Left renal pelvis (tissue), 4 donors: ENCODE results near the gene CNPY4. TPM values are rescaled to one million over a fixed set of nuclear protein-coding genes. Genes with fewer than 3 reads are reported as not detected.

ENCODE experiments used
- DNase-seq, 4 donors: peaks; one replicate each; pipeline ENCODE4 v3.0.0-alpha.2; 2013; ENCODE audit warnings: low read depth in 4 of 4, low spot score in 3 of 4
- polyA plus RNA-seq, 4 donors: library from polyadenylated mRNA; unstranded; fragments of 120-200 nt; gene quantifications; one replicate each; pipeline ENCODE4 v1.2.1, GENCODE V29; 2013; ENCODE audit not compliant: insufficient read length in 4 of 4

The CNPY4 gene
- polyA plus RNA-seq, 4 donors, result 40.7 to 90.5 (median 45.0) TPM

DNA sequence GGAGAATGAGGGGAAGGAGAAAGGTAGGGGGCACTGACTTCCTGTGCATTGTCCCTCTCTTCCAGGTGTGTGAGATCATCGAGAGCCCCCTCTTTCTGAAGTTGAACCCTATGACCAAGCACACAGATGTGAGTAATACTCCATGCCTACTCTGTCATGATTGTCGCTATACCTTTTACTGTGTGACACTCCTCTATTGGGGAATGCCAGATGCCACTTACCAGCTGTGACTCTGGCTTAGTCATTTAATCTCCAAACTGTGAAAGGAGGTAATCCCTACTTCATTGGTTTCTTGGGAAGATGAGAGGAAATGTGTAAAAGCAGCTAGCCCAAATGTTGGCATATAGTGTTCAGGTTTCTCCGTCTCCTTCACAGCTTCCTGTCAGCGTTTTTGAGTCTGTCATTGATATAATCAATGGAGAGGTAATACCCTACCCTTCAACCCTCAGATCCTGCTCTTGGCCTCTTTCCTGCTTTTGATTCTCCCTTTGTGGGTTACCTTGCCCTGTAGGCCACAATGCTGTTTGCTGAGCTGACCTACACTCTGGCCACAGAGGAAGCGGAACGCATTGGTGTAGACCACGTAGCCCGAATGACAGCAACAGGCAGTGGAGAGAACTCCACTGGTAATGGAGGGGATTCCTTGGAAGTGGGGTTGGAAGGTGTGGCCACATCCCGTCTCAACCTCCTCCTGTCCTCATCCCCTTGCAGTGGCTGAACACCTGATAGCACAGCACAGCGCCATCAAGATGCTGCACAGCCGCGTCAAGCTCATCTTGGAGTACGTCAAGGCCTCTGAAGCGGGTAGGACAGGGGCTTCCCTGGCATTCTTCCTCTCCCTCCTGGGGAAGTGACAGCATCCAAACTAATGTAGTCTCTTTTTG lies 28.7 kb upstream of the CNPY4 start:
- DNase-seq, result no peak

DNA sequence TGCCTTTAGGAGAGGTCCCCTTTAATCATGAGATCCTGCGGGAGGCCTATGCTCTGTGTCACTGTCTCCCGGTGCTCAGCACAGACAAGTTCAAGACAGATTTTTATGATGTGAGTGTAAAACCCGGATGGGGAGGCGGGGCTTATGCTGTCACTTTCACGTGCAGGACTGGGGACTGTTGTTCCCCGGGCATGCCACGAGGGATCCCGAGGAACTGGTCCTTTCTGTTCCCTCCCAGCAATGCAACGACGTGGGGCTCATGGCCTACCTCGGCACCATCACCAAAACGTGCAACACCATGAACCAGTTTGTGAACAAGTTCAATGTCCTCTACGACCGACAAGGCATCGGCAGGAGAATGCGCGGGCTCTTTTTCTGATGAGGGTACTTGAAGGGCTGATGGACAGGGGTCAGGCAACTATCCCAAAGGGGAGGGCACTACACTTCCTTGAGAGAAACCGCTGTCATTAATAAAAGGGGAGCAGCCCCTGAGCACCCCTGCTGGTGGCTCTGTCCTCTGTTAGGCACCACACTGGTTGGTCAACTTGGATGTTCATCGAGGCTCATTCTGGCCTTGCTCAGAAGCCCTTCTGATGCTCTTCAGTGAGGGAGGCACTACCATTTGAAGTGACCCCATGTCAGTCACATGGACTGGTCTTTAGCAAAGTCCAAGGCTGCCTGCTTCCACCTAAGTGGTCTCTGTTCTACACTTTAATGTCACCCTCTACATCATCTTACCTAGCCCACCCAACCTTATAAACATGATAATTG lies 27.8 kb upstream of the CNPY4 start:
- no peak for DNase-seq

GRCh38 chr7:100093054-100093453 lies 26.4 kb upstream of the CNPY4 start:
- no peak for DNase-seq

- no peak for DNase-seq
These were observed 25.9 kb upstream of the CNPY4 start for GRCh38 chr7:100093498-100093897.

DNA sequence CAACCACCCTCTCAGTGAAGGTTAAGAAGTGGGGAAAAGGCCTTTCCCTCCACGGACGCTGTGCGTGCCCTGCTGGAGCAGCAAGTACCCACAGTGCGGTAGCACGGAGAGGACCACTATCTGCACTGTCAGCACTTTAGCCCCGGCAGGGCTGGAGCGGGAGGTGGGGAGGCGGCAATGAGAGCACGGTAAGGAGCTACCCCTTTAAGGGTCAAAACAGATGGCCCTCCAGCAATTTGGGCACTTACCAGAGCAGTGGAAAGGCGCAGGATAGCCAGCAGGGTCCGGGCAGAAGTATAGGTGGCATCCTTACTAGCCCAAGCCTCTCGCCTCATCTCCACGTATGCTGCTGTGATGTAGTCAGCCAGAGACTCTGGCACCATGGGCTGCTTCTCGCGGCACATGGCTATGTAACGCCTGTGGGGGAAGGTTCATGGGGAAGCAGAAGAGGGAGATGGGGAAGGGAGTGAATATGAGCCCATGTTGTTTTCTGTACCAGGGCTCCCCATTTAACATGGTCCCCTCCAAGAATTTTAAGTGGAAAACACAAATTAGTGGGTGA lies 25.4 kb upstream of the CNPY4 start:
- DNase-seq, result no peak

DNA sequence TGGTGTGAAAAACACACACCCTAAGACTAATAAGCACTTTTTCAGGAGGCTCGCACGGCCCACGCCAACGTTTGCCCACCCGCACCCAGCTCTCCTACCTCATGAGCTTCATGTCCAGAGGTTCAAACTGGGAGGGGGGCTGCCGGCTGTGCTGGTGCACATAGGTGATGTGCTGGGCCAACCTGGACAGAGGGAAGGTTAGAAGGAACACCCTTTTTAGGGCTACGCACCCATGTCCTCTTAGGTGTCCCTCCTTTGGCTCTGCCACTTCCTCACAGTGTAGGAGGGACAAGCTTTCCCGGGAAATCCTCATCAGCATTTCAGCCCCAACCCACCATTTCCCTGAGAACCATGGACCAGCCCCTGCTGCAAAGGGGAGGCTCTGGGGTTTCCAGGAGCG lies 24.1 kb upstream of the CNPY4 start:
- no peak for DNase-seq

DNA sequence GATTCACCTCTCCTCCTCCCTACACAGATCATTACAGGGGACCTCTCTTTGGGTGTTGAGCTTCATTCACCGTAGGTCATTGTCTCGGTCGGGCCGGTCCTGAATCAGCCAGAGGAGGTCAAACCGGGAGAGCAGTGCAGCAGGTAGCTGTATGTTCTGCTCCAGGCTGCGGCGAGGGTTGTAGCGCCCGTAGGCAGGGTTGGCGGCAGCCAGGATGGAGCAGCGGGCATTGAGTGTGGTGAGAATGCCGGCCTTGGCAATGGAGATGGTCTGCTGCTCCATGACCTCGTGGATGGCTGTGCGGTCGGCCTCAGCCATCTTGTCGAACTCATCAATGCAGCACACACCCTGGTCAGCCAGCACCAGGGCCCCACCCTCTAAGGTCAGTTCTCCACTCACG lies 23.7 kb upstream of the CNPY4 start:
- no peak for DNase-seq

- no peak for DNase-seq
These were observed 20.5 kb upstream of the CNPY4 start for GRCh38 chr7:100098913-100099312.

DNA sequence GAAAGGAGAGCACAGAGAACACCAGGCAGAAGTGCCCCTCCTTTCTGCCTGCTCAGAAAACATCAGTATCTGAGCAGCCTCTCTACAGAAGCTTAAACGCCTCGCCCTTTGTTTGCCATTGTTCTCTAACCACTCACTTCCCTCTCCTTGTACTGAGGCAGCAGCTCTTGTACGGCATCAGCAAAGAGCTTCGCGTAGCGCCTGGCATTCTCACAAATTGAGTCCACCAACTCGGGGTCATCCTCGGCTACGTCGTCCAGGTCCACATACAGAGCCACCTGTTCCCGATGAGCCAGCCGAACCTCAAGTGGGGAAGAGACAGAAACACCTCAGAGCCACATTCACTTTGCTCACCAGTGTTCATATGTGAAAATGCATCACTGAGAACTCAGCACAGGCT lies 20.0 kb upstream of the CNPY4 start:
- no peak for DNase-seq

DNA sequence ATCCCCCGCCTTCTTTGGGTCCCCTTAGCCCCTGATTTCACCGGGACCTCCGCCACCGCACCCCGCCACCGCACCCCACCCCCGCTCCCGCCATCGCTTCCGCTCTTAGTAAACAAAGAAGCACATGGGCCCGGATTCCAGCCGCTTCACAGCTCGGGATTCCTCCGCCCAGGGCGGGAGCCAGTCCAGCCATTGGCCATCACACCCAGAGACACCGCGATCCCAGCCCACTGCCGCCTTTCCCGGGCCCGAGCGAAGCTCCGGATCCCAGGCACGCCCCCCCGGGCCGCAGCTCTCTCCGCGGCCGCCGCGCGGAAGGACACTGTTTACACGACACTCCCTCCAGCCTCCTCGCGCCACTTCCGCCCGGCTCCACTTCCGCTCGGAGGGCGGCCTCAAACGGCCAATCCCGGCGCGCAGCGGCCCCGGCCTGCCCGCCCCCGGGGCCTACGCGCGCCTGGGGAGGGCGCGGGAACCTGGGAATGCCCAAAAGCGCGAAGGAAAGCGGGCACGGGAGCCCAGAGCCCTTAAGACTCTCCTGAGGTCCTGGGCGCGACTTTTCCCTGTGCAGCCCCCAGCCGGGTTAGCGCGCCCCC lies 18.9 kb upstream of the CNPY4 start:
- DNase-seq, result peak; percentile 92 to 93 (median 92)

DNA sequence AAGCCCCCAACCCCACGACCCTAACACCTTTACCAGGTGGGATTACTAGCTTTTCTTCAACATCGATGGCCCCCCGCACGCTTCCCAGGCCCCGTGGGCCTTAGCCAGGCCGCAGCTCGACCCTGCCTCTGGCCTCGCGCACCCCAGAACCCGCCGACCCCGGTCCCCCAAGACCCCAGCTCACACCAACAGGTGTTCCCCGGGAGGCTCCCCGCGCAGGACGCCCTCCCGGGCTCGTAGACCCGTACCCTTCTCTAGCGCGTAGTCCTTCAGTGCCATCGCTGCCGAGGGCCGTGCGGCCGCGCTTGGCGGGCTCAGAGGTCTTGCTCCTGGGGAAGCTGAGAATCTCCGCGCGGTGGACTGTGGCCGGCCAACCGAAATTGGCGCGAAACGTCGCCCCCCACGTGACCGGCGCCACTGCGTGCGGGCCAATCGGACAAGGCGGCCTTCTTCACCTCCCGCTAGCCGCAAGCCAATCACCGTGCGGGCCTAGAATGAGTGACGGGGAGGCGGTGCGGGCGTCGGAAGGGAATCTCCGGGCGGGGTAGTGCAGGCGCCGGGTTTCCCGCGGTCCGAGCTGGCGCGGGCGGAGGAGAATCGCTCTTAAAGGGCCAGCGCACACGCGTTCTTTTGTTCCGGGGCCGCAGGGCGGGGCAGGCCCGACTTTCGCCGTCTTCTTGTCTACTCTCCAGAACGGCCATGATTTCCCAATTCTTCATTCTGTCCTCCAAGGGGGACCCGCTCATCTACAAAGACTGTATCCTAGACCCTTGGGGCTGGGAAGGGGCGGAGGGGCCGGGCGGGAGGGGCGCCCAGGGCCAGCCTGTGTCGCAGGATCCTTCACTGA lies 18.2 kb upstream of the CNPY4 start, which contains the start of the genes AP4M1 and MCM7:
AP4M1 (plus strand) TSS at position 628 of the 847 bp plus-strand sequence; CDS start at position 700, 72 bp downstream.
MCM7 (minus strand) TSS at position 382 of the 847 bp plus-strand sequence; CDS start at position 279, 103 bp downstream.
- DNase-seq, result peak; percentile 91 to 97 (median 94)

GRCh38 chr7:100102950-100103840 lies 16.2 kb upstream of the CNPY4 start:
- DNase-seq, result no peak

DNA sequence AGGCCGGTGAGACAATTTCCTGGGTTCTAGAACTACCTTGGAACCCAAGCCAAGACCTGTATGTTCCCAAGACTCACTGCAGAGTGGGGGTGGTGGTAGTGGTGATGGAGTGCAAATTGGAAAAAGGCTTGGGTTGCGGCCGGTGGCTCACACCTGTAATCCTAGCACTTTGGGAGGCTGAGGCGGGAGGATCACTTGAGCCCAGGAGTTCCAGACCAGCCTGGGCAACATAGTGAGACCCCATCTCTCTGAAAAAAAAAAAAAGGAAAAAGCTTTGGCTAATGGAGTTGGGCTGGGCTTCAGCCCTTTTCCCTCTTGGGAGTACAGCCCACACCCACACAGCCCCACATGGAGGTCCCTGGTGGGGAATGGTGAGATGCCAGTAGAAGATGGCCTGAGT lies 13.9 kb upstream of the CNPY4 start:
- DNase-seq, result no peak

- no peak for DNase-seq
These were observed 12.8 kb upstream of the CNPY4 start for GRCh38 chr7:100106633-100107032.

DNA sequence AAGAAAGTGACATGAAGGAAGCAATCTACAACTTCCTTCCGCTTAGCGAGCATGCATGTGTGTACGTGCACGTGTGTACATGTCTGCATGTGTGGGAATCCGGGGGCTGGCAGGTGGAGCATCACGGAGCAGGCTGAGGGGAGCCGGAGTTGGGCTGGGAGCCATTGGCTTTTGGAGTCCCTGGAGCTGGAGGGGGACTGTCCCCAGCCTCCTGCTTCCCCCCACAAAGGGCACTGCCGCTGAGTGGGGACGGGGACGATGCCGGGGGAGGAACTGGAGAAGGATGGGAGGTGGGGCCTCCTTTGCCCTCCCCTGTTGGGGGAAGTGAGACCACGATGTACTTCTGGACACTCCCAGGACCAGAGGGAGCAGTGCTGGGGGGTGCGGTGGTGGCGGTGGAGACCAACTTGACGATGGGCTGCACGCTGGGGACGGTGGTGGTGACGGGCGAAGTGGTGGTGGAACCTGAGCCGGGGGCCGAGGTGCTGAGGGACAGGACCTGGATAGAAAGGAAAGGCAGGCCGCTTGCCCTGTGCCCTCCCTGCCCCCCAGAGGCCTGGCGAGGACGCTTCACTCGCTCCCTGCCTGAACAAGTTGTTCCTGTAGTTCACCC lies 12.2 kb upstream of the CNPY4 start:
- no peak for DNase-seq

GRCh38 chr7:100107890-100108289 lies 11.5 kb upstream of the CNPY4 start:
- no peak for DNase-seq

DNA sequence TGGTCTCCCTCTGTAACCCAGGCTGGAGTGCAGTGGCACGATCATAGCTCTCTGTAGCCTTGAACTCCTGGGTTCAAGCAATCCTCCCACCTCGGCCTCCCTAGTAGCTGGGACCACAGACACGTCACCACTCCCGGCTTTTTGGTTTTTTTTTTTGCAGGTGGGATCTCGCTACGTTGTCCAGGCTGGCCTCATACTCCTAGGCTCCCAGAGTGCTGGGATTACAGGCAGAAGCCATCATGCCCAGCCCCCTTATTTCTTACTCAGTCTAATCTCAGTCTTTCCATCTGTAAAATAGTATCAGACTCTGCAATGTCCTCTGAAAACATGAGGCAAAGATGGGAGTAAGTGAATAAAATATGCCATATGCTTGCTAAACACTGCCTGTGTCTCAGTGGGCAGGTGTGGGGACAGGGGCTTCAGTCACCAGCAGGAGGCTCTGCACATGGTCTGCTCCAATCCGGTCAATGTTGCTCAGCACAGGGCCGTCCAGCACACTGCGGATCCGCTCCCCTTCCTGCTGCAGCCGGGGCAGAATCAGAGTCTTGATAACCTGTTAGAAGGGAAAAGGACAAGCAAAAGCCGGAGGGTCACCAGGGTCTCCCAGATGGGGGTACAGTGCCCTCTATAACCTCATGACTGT lies 9.8 kb upstream of the CNPY4 start:
- no peak for DNase-seq

GRCh38 chr7:100111156-100111555 lies 8.3 kb upstream of the CNPY4 start:
- DNase-seq, result no peak
